Heart left ventricle (tissue), 13 donors: Measurements from ENCODE around the gene HPRT1.

Source experiments
- POLR2A ChIP-seq, 2 donors: fragments of 450-650 bp; IDR thresholded peaks; one replicate each; pipeline ENCODE4 v1.6.1; 2017; ENCODE audit warnings: antibody characterized with exemption in 2 of 2, mild to moderate bottlenecking in 2 of 2, moderate library complexity in 2 of 2
- TF ChIP-seq, protein P1 (sequence below), 12 donors: fragments of 200-600 bp; sonication (generic) in 4 of 12; IDR thresholded peaks; one replicate each; pipeline versions ENCODE4 v1.5.0 to v1.8.0; 2018 to 2022; ENCODE audit warnings: antibody characterized with exemption in 12 of 12, mild to moderate bottlenecking in 5 of 12
- donor health status: ischemic (EF 13 %, LVEDD 7.1; RV severe dilation, severe dysfunction).
- donor health status: DM: no; HTN: yes; CAD: no.
- donor health status: DM: no; HTN: no; CAD: no.
- donor health status: ischemic (EF 25% LVEDD 6.9; RV normal size, moderate dysfunction).
- donor health status: ischemic (EF 25% LVEDD 5.7; RV mildly dilated, moderate dysfunction).
- donor health status: ischemic (EF 35%, LVEDD 5.7; RV mildly dilated, moderate dysfunction).
- donor health status: nonischemic (EF 11% LVEDD 7.7; RV severe dilation, severe dysfunction).
- donor health status: DM: yes; HTN: yes; CAD: no.
- donor health status: PGD.
- donor health status: ischemic (EF 29% LVEDD 5.4; RV normal size, mild dysfunction).
- donor health status: nonischemic (EF 23%, LVEDD 6.1; RV moderate dilation, normal function).

GRCh38 chrX:134460862-134461220, 876 bp downstream of the HPRT1 start:
- TF ChIP-seq, protein P1, sequence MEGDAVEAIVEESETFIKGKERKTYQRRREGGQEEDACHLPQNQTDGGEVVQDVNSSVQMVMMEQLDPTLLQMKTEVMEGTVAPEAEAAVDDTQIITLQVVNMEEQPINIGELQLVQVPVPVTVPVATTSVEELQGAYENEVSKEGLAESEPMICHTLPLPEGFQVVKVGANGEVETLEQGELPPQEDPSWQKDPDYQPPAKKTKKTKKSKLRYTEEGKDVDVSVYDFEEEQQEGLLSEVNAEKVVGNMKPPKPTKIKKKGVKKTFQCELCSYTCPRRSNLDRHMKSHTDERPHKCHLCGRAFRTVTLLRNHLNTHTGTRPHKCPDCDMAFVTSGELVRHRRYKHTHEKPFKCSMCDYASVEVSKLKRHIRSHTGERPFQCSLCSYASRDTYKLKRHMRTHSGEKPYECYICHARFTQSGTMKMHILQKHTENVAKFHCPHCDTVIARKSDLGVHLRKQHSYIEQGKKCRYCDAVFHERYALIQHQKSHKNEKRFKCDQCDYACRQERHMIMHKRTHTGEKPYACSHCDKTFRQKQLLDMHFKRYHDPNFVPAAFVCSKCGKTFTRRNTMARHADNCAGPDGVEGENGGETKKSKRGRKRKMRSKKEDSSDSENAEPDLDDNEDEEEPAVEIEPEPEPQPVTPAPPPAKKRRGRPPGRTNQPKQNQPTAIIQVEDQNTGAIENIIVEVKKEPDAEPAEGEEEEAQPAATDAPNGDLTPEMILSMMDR (IDR thresholded peaks at IDR 0.05), result no peak
- no peak for TF ChIP-seq POLR2A (IDR thresholded peaks at IDR 0.05)
